Ureter (tissue), 1 donor: Measurements from ENCODE around the gene GPBP1. TPM values are rescaled to one million over a fixed set of nuclear protein-coding genes. Genes with fewer than 3 reads are reported as not detected.
"Not testable (repeated sequence)": the region's sequence is repeated elsewhere in the genome, so short reads cannot be mapped to it uniquely, and the experiment has no call there.

Source experiments
- DNase-seq: peaks from one replicate; pipeline ENCODE4 v3.0.0-alpha.2; 2020; ENCODE audit warnings: low spot score
- total RNA-seq: library from RNA; stranded (reverse); gene quantifications from one replicate; pipeline ENCODE4 v1.2.4, GENCODE V29; 2023
- donor health status: DM: yes; HTN: yes; CAD: no.

The GPBP1 gene
- total RNA-seq, 1 donor from 2014 or later: 98.5 TPM

- no peak for DNase-seq
Observed at GRCh38 chr5:57176350-57176857, 2.5 kb downstream of the GPBP1 start.

- no peak for DNase-seq
Observed at GRCh38 chr5:57177479-57178156, 3.8 kb downstream of the GPBP1 start.

- not testable (repeated sequence) for DNase-seq
Observed at GRCh38 chr5:57178238-57178637, 4.4 kb downstream of the GPBP1 start.

- DNase-seq: no peak
Observed at GRCh38 chr5:57179262-57180200, 5.7 kb downstream of the GPBP1 start.

- no peak for DNase-seq
Observed at GRCh38 chr5:57181154-57181553, 7.3 kb downstream of the GPBP1 start.

GRCh38 chr5:57184322-57184721 lies 10.5 kb downstream of the GPBP1 start:
- DNase-seq: no peak

DNA sequence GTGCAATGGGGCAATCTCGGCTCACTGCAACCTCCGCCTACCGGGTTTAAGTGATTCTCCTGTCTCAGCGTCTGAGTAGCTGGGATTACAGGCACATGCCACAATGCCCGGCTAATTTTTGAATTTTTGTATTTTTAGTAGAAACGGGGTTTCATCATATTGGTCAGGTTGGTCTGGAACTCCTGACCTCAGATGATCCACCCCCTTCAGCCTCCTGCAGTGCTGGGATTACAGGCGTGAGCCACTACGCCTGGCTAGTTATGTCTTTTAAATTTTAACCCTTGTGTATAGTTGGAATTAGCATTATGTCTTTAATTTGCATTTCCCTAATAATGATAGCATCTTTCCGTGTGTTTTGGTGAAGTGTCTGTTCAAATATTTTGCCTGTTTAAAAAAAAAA lies 11.5 kb downstream of the GPBP1 start:
- no peak for DNase-seq

DNA sequence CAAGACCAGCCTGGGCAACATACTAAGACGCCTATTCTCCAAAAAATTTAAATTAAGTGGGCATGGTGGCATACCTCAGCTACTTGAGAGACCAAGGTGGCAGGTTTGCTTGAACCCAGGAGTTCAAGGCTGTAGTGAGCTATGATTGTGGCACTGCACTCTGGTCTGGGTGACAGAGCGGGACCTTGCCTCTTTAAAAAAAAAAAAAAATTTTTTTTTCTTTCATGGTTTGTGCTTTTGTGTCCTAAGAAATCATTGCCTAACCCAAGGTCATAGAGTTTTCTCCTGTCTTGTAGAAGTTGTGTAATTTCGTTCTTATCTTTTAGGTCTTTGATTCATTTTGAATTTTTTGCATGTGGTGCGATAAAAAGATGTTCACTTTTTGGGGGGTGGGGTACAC lies 12.3 kb downstream of the GPBP1 start:
- DNase-seq: no peak

GRCh38 chr5:57187977-57188376 lies 14.1 kb downstream of the GPBP1 start:
- DNase-seq: not testable (repeated sequence)

GRCh38 chr5:57189515-57189914 lies 15.7 kb downstream of the GPBP1 start:
- no peak for DNase-seq

- no peak for DNase-seq
Observed at GRCh38 chr5:57190593-57190992, 16.7 kb downstream of the GPBP1 start.

GRCh38 chr5:57191163-57191562 lies 17.3 kb downstream of the GPBP1 start:
- DNase-seq: no peak

DNA sequence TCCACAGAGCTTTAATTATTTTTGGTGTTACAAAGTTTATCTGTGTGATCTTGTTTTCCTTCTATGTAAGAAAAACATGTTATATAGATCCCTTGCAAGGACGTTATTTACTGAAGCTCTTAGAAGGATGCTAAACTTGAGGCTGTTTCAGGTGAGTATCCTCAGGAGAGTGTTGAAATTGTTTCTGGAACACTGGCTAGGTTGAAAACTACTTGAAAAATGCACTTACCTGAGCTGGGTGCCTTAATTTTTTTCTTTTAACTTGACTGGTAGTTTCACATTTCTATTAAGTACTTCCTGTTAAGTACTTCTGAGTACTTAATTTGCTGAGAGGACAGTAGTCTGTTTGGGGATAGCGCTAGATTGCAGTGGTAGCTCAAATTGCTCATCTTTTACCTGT lies 18.1 kb downstream of the GPBP1 start:
- DNase-seq: no peak

- DNase-seq: not testable (repeated sequence)
Observed at GRCh38 chr5:57192832-57193231, 19.0 kb downstream of the GPBP1 start.

GRCh38 chr5:57193757-57194413 lies 20.0 kb downstream of the GPBP1 start:
- no peak for DNase-seq

DNA sequence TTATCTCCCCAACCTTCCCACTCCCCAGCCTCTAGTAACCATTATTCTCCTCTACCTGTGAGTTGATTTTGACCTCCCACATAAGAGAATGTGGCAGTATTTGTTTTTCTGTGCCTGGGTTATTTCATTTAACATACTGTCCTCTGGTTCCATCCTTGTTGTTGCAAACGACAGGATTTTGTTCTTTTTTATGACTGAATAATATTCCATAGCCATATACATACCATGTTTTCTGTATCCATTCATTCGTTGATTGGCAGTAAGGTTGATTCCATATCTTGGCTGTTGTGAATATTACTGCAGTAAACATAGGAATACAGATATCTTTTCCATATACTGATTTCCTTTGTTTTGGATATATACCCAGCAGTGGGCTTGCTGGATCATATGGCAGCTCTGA lies 20.8 kb downstream of the GPBP1 start:
- no peak for DNase-seq

GRCh38 chr5:57195060-57195459 lies 21.2 kb downstream of the GPBP1 start:
- DNase-seq: no peak

DNA sequence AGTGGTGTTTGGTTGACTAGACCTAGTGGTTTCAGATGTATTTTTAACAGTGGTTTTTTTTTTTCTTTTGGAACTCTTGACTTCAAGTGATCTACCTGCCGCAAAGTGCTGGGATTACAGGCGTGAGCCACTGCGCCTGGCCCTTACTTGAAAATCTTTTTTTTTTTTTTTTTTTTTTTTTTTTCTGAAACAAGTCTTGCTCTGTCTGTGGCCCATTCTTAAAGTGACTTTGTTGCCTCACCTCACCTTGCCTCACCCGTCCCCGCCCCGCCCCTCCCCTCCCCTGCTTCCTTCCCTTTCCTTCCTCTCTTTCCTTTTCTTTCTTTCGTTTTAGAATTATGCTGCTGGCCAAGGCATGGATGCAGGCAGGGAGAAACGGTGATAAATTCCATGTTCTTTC lies 26.0 kb downstream of the GPBP1 start:
- no peak for DNase-seq

DNA sequence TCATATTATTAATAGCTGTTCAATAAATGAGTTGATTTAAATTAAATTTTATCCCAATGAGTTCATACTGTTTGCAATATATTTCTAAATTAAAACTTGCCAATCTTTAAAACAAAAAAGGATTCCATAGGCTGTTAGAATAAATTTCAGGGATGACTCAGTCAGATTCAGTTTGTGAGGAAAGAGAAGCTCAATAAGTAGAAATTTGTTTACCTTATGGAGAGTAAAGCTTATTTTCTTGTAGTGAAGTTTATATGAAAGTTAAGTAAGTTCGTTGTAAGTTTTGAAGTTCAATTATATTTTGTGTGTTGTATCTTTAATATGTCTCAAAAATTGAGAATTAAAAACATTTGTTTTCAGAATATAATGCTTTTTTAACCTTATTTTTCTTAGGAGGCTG lies 29.0 kb downstream of the GPBP1 start:
- no peak for DNase-seq

DNA sequence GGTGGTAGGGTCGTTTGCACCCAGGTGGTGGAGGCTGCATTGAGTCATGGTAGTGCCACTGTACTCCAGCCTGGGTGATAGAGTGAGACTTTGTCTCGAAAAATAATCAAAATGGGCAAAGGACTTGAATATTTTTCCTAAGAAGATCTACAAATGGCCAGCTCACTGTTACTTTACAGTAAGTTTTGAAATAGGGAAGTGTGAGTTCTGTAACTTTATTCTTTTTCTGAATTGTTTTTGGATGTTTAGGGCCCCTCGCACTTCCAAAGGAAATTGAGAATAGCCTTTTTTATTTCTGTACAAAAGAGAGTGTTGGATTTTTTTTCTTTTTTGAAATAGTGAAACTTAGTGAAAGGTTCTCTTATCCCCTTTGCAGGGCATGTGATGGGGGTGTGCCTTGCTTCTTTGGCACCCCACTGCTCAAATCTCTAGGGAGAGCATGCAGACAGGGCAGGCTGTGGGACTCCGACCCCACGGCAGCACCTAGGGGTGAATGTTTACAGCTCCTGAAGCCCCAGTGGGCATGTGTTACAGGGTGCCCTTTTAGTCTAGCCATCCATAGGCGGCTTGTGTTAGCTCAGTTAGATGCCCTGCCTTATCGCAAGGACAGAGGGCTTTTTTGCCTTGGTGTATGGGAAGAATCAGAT lies 33.3 kb downstream of the GPBP1 start:
- no peak for DNase-seq

DNA sequence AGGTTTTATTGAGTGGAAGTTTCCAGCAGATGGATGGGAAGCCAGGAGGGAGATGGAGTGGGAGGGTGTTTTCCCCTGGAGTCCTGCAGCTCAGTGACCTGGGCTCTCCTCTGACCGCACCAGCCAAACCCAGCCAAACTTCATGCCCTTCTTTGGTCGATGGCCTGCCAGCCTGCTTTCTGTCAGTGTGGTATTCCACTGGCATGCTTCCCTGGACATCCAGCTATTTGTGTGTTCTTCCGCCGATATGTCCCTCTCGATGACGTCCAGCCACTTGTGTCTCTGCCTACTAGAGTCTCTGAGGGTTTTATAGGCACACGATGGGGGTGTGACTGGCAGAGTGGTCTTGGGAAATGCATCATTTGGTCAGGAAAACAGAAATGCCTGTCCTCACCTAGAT lies 33.8 kb downstream of the GPBP1 start:
- DNase-seq: no peak
